Activated CD8-positive, alpha-beta memory T cell treated with anti-CD3 and anti-CD28 coated beads for 48 hours (primary cell): ENCODE measurements around the gene GIPC1.
"Not testable (repeated sequence)": the region's sequence is repeated elsewhere in the genome, so short reads cannot be mapped to it uniquely, and the experiment has no call there.

Experiments used
- DNase-seq, 3 experiments: peaks; one replicate each; pipeline ENCODE4 v3.0.0-alpha.2; 2020; ENCODE audit warnings: low read depth in 2 of 3, low spot score in 2 of 3

The GIPC1 gene

DNA sequence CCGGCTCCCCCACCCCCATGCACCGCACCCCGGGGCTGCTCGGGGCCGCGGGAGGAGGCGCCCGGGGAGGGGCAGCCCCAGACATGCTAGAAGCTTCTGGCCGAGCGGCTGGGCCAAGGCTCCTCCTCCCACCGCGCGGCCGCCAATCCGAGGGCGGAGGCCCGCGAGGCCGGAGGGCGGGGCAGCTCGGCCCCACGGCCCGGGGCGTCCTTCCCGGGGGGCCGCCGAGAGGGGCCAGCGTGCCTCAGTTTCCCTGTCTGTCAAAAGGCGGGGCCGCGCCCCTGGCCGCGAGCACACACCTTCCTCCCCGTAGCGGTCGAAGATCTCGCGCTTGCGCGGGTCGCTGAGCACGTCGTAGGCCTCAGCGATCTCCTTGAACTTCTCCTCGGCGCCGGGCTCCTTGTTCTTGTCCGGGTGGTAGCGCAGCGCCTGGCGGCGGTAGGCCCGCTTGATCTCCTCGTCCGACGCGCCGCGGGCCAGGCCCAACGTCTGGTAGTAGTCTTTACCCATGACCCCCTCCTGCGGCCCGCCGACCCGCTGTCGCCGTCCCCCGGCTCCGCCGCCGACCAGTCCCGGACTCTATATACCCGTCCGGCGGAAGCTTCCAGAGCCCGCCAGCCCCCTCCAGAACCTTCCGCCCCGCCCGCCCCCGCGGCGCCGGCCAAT lies 22.0 kb upstream of the GIPC1 start, which contains the start of gene DNAJB1:
DNAJB1 (minus strand) TSS at position 558 of the 666 bp plus-strand sequence; CDS start at position 510, 48 bp downstream.
- DNase-seq: peak in 1 of 3 experiments; percentile 61

DNA sequence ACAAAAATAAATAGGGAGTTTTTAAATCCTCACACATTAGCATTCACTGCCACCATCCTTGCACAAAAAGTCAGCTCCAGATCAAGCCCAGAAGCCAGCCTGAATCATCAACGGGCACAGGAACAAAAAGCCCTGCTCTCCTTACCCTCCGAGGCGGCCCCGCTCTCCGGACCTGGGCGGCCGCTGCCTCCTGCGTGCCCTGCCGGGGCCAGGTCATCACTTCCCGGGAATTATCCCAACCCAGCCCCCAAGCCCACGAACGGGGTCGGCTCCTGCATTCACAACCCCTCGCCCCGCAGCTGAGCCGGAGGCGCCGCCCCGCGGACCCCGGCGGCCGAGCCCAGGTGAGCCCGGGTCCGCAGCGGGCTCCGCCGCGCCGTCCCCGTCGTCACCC lies 21.5 kb upstream of the GIPC1 start:
- no peak for DNase-seq

DNA sequence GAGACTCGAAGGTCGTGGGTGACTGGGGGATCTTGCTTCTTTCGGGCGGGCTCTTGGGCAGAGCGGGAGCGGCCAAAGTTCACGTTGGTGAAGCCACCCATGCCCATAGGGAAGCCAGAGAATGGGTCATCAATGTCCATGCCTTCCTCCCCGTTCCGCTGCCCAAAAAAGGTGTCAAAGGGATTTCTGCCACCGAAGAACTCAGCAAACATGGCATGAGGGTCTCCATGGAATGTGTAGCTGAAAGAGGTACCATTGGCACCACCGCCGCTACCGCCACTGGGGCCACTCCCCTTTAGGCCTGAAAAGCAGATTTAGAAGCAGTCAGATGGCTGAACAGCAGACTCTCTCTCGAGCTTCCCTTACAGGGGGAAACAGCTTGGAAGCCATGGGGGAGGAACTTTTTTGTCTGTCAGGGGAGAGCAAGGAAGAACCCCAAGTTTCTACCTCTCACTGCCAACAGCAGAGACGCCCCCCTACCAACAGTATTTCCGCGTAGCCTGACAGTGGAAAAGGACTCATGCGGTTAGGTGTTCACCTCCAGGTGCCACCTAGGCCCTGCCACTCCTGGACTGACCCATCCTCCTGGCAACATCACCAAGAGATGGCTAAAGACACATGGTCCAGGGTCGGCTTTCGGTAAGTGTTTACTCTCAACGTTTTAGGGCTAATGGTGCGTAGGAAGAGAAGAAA lies 21.0 kb upstream of the GIPC1 start:
- DNase-seq: no peak

DNA sequence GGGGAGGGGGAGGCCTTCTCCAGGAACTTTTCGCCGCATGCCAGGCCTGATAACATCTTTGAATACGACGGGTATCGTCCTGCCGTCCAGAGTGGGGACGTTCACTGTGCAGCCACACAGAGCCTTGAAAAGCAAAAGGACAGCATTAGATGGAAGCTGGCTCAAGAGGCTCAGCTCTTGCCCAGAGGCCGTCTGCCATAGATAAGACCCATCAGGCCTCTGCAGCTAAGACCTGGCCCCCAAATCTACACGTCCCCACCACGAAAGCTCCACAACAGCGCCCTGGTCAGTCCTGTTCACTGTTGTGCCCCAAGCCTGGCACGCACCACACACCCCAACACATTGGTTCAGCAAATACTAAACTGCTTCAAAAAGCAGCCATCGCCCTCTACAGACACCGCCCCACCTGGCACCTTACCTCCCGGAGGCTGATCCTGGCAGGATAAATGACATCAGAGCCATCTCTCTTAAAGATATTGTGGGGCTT lies 20.2 kb upstream of the GIPC1 start:
- no peak for DNase-seq

DNA sequence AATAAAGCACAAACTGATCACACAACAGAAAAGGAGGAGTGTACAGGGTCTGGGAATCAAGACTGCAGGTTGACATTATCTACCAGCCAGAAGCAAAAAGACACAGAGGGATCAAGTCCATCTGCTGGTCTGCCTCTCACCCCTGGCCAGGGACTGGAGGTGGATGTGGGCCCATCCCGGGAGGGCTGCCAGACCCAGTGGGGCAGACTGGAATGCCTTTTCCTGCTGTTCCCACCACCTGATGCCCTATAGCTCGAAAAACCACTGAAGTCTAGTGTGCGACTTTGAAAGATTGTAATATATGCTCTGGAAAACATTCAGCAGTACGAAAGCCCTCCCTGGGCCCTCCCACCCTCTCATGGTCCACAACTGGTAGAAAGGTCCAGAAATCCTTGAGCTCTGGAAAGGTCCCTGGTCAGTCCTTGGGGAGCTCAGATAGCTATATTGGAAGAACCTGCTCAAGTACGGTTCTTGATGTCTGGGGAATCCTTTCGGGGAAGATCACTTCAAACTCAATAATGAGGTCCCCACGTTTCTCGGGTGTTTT lies 19.6 kb upstream of the GIPC1 start:
- no peak for DNase-seq

DNA sequence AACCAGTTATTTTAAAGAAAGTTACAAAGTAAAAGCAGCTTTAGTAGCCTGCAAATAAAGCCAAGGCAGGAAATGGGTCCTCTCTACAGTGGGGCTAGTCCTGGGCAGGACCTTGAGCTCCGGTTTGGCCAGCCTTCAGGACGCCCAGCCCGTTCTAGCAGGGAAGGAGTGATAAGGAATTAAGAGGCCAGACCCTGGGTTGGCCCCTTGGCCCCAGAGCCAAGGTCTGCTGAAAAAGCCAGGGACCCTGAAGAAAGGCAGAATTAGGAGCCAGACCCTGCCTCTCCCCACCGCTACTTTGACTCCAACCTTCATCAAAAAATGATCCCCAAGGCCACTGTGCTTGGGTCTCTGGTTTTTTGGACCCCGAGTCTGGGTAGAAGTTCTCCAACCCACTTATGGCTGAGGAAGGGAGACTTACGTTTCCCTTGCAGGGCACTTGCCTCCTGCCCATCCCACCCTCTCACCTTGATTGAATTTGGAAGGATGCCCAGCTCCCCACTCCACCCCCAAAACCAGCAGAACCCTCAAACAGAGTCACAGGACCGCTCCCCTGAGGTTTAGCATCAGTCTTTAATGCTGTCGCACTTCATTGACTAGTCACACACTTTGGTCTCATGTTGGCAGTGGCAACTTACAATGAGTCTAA lies 18.4 kb upstream of the GIPC1 start:
- DNase-seq: no peak

DNA sequence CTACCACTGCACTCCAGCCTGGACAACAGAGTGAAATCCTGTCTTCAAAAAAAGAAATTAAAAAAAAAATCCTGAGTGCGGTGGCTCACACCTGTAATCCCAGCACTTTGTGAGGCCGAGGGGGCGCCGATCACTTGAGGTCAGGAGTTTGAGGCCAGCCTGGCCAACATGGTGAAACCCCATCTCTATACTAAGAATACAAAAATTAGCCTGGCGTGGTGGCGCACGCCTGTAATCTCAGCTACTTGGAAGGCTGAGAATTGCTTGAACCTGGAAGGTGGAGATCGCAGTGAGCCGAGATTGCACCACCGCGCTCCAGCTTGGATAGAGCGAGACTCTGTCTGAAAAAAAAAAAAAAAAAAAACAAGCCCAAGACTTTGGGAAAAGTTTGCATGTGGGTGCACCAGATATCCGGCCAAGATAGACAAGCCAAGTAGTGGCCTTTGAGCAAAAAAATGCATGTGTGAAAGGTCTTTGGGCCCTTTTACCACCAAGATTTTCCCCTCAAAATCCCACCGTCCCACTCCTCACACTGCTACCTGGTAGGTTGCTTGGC lies 16.6 kb upstream of the GIPC1 start:
- DNase-seq: no peak

DNA sequence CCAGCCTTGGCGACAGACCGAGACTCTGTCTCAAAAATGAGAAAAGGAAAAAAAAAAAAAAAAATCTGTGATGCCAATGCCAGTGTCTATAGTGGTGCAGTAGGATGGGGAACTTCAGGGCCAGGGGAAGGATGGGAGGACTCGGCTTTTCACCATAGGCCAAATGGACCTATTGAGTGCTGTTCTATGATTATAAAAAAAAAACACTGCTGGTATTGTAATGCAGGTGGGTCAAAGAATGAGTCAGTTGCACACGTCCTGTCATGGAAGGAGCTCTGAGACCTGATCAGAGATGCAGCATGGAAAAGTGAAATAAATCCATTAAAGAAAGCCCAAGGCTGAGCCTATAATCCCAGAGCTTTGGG lies 15.3 kb upstream of the GIPC1 start:
- no peak for DNase-seq

DNA sequence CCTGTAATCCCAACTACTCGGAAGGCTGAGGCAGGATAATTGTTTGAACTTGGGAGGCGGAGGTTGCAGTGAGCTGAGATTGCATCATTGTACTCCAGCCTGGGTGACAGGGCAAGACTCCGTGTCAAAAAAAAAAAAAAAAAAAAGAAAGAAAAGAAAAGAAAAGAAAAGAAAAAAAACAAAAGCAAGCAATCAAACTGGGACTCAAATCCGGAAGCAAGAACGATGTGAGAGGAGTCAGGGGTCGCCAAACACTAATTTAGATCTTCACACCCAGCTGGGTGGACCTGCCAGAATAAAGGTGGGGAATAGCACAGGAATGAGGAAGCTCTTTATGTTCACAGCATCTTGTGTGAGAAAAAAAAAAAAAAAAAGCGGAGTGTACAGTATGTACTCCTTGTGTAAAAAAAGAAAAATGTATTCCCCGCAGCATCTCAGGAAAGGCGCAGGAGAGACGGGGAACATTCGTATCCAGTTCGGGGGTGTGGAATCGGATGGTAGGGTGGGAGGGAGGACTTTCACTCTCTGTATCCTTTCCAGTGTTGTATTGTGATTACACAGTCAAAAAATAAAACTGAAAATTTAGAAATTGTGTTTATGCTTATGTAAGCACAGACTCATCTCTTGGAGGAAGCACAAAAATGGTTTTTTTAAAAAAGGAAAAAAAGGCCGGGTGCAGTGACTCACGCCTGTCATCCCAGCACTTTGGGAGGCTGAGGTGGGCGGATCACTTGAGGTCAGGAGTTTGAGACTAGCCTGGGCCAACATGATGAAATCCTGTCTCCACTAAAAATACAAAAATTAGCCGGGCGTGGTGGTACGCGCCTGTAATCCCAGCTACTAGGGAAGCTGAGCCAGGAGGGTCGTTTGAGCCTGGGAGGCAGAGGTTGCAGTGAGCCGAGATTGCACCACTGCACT lies 14.6 kb upstream of the GIPC1 start:
- DNase-seq: no peak

DNA sequence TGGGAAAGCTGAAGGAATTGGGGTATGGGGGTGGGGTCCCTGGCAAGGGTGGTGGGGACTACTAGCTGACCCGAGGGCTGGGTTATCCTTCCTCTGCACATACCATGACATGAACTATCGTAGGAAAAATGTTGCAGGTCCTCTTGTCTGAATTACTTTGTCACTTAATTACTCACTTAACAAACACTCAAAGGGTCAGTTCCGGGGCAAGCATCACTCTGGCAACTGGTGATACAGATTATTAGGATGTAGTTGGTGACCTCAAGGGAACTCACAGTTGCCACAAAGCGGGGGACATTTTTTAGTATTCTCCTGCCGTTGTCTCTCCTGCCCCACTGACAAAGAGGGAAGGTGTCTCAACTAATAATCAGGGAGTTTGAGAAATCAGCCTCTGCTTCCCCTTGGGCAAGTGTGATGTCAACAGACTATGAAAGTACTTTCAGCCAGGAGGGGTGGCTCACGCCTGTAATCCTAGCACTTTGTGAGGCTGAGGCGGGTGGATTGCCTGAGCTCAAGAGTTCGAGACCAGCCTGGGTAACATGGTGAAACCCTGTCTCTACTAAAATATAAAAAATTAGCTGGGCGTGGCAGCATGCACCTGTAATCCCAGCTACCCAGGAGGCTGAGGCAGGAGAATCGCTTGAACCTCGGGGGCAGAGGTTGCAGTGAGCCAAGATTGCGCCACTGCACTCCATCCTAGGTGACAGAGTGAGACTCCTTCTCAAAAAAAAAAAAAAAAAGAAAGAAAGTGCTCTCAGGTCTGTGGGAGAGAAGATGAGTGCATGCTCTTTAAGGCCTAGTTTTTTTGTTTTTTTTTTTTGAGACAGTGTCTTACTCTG lies 12.0 kb upstream of the GIPC1 start:
- no peak for DNase-seq

DNA sequence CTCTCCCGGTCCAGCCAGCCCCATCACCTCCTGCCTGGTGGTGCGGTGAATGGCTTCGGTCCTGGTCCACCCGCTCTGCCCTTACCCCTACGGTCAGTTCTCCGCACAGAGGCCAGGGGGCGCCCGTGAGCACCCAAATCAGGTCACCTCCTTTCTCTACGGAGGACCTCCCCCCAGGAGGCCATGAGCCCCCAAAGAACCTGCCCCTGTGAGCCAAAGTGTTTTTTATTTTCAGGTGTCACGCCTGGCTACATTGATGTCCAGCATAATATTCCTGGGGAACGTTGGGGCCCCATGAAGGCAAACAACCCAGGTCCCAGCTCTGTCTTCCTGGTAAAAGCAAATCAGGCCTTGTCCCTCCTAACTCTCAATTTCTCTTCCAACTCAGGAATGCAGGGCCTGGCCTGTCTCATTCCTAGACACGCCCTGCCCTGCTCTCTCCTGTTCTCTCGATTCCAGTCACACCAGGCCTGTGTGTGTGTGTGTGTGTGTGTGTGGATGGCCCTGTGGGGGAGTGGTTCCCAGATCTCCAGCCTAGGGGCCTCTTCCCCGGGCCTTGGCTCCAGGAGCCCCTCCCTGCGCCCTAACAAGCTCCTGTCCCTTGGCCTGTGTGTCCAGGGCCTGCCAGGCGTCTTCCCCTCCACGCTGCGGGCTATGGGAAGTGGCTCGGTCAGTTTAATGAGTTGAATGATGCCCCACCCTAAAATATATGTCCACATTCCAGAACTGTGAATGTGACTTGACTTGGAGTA lies 9.7 kb upstream of the GIPC1 start:
- peak in 2 of 3 experiments; percentile 67 to 73 for DNase-seq

DNA sequence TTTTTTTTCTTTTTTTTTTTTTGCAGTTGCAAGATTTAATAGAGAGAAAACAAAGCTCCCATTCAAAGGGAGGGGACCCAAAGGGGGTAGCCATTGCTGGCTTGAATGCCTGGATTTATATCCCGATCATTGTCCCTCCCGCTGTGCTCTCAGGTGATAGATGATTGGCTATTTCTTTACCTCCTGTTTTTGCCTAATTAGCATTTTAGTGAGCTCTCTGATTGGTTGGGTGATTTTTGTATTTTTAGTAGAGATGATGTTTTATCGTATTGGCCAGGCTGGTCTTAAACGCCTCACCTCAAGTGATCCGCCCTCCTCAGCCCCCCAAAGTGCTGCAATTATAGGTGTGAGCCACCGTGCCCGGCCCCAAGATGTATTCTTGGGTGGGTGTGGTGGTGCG lies 8.6 kb upstream of the GIPC1 start:
- not testable (repeated sequence) for DNase-seq

DNA sequence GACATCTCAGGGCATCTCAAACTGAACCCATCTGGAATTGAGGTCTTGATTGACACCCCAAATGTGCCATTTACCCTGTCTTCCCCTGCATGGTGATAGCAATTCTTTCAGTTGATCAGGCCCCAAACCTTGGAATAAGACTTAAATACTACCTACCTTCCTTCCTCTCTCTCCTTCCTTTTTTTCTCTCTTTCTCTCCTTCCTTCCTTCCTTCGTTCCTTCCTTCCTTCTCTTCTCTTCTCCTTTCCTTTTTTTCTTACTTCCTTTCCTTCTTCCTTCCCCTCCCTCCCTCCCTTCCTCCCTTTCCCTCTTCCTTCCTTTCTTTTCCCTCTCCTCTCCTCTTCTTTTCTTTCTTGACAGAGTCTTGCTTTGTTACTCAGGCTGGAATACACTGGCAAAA lies 7.4 kb upstream of the GIPC1 start:
- DNase-seq: no peak

DNA sequence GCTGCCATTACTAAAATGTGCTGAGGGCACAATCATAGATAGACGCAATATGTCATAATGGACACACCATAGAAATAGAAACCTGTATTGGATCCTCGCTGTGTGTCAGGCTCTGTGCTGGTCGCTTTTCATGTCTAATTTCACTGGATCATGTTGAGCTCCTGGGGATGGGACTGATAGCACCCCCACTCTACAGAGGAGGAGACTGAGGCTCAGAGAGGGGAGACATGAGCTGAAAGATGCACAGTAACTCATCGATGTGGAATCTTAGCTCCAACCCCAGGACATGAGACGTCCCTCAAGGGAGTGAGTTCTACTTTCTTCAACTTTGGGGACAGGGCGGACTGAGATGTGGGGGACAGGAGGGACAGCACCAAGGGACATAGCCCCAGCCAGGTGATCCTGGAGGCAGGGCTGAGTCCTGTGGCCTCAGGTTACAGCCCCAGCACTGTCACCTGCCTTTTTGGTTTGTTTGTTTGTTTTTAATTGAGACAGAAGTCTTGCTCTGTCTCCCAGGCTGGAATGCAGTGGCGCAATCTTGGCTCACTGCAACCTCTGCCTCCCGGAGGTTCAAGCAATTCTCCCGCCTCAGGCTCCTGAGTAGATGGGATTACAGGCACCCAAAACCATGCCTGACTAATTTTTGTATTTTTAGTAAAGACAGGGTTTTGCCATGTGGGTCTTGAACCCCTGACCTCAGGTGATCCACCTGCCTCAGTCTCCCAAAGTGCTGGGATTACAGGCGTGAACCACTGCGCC lies 6.6 kb upstream of the GIPC1 start:
- no peak for DNase-seq

DNA sequence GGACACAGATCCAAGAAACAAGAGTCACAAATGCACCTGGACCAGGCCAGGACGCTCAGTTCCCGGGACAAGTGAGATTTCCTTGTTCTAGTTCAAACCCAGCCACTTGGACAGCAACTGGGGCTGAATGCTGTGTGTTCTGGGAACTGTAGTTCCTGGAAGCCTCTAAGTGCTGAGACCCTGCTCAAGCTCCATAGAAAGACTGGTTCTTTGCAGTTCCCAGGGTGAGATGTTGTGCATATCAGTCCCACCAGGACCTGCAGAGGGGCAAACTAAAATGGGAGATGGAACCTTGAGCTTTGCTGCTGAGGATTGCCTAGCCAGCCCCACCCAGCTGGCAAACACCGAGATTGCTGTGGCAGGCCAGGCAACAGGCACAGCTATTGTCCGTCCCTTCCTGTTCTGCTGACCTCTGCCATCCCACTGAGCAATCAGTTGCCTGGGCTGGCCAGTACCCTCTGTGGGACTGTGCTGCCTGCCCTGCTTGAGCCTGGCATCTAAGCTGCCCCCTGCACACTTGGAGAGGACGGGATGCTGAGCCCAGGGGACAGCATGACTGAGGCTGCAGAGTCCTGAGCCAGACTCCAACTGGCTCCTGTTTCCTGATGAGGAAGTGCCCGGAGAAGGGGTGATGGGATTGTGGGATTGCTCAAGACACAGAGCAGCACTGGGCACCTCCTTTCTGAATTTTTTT lies 1.4 kb upstream of the GIPC1 start:
- DNase-seq: no peak

DNA sequence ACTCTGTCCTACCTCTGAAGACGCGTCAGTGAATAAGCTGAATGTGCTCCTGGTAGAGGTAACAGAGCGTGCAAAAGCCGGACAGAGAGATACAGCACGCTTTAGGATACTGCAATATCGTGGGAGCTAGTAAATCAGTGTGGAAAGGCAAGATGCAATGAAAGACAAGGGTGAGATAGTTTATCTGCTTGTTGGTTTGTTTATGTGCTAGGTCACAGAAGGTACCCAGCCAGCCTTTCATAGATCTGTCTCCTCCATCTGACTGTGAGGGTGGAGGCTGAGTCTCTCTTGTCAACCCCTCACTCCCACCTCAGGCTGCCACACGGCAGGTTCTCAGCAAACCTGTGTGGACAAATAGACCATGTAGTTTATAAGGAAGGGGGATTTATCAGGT lies 904 bp upstream of the GIPC1 start:
- no peak for DNase-seq

DNA sequence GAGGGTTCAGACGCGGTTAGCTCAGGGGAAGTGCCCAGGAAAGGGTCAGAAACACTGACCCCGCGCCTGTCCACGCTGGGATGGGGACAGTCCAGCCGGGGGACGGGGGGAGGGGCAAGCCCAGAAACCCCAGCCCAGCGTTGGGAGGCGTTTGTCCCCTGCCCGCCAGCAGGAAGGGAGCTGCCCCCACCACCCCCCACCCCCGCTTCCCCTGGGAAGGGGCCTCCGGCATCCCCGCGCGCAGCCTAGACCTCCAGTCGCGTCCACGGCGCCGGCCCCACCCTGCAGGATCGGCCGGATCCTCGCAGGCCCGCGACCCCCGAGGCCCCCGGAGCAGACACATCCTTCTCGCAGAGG lies 277 bp downstream of the GIPC1 start:
- DNase-seq: no peak
